A673 (cell line): Measurements from ENCODE around the gene C1QTNF8.

Source experiments
- CTCF ChIP-seq: fragments of 300-800, 200-600 bp; sonication (generic); conservative IDR thresholded peaks from 2 replicates; pipeline ENCODE4 v1.5.1; 2017; ENCODE audit warnings: low read depth, mild to moderate bottlenecking, antibody characterized with exemption, low read length, moderate library complexity, mixed read lengths
- EZH2 ChIP-seq: fragments of 200-600 bp; sonication (generic); IDR thresholded peaks from 2 replicates; pipeline ENCODE4 v1.6.1; 2017; ENCODE audit warnings: borderline replicate concordance, low read depth, mild to moderate bottlenecking, mixed read lengths, antibody characterized with exemption, low read length; ENCODE audit not compliant: poor library complexity, severe bottlenecking

GRCh38 chr16:1140582-1141162 lies 44.6 kb upstream of the C1QTNF8 start:
- no peak for TF ChIP-seq CTCF
- TF ChIP-seq EZH2 = no peak
